GM12873 (cell line): Measurements from ENCODE around the gene FAM149A.
A peak's percentile ranks its signal among the peaks of the same experiment; 100 is the strongest.

Source experiments
- TF ChIP-seq, protein P1 (sequence below): IDR thresholded peaks from 2 replicates; pipeline ENCODE4 v1.5.1; 2012; ENCODE audit warnings: low read depth, mild to moderate bottlenecking, moderate library complexity, low read length, control low read depth; ENCODE audit not compliant: insufficient read depth; ENCODE audit errors: missing control alignments

The FAM149A gene

DNA sequence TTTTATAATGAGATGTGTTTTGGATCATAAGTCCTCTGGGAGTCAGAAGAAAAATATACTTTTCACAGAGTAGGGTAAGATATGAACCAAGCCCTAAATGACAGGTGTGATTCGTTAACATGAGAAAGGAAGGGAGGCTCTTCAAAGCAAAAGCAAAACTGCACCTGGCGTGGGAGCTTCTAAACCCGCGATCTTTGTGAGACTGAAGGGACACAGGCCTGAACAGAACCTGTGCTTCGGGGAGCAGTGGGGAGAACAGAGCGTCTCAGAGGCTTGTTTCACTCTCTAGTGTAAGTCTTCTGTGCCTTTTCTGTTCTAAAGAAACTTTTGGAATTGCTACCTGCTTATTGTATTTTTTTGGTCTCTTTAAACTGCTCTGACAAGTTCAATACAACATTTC lies 56.6 kb downstream of the FAM149A start:
- TF ChIP-seq, protein P1, sequence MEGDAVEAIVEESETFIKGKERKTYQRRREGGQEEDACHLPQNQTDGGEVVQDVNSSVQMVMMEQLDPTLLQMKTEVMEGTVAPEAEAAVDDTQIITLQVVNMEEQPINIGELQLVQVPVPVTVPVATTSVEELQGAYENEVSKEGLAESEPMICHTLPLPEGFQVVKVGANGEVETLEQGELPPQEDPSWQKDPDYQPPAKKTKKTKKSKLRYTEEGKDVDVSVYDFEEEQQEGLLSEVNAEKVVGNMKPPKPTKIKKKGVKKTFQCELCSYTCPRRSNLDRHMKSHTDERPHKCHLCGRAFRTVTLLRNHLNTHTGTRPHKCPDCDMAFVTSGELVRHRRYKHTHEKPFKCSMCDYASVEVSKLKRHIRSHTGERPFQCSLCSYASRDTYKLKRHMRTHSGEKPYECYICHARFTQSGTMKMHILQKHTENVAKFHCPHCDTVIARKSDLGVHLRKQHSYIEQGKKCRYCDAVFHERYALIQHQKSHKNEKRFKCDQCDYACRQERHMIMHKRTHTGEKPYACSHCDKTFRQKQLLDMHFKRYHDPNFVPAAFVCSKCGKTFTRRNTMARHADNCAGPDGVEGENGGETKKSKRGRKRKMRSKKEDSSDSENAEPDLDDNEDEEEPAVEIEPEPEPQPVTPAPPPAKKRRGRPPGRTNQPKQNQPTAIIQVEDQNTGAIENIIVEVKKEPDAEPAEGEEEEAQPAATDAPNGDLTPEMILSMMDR: no peak

DNA sequence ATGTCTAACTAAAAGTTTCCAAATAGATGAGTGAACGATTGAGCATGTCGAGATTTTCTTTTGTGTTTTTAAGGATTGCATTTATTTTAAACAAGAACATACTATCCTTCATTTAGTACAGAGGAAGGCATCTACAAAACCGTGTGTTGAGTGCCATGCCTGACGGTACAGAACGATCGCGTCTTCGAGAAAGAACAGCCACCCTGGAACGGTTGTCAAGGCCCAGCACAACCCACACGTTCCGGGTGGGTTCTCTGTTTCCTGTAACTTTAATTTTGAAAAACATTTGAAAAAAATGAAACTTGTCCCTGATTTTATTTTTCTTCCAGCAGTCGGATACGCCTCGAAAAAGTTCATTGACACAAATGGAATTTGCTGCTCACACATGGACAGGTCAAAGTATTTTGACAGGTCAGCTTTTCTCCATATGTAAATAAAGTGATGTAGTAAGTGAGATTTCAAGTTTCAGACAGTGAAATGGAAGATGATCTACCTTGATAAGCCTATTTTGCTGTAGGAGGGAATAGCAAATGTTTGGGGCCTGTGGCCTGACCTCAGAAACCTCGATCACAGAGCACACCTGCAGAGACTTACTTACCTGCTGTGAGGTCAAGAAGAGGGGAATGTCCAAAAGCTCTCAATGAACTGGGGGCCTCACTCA lies 62.5 kb downstream of the FAM149A start:
- TF ChIP-seq, protein P1: no peak

DNA sequence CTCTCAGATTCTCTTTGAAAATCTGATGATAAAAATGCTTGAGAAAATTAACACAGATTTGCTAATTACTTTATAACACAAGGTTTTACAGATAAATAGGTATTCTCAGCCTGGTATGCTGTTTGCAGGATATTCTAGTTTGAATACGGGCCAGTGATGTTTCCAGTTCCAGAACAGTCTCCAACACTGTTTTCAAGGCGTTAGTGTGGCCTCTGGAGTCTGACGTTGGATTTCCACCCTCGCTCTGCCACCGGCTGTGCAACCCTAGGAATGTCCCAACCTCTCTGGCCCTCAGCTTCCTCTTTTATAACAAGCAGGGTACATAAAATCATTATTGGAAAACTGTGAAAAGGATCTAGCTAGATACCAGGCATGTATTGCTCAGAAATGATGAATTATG lies 63.1 kb downstream of the FAM149A start:
- TF ChIP-seq, protein P1: no peak

DNA sequence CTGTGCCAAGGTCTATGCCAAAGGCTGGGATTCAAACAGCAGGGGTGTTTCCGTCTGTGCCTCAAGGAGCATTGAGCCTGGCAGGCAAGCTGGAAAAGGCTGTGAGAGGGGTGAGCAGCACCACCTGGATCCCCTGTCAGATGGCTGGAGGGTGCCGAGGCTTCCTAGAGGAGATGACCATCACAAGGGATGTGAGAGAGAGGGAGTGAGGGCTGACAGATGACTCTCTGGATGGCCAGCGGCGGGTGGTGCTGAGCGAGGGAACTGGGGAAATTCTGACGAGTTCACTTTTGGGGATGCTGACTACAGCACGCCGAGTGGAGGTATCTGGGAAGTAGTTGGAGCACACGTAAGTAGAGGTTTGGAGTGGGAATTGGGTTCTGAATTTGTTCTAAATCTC lies 64.2 kb downstream of the FAM149A start:
- TF ChIP-seq, protein P1: no peak

DNA sequence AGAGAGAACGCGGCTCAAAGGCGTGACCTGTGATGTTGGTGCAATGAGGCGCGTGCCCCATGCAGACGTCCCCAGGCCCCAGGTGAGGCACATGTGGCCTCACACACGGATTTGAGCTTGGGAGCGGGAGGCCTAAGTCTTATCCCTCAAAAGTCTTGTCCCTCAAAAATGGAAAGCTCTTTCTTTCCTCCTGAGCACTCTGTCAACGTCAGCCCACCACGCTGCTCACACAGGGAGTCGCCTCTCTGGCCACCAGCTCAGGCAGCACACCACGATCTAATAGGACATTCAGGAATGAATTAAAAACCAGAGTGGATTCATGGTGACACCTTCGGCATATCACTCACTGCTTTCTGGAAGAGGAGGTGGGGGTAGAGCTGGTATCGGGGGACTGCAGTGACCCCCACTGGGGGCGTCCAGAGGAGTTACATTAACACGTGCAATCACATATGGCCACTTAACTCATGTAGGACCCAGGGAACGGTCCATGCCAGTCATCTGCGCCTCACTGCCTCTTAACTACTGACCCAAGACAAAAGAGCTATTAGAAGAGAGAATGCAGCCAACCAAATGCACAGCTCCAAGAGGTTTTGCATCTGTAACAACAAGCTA lies 64.9 kb downstream of the FAM149A start:
- TF ChIP-seq, protein P1: no peak

DNA sequence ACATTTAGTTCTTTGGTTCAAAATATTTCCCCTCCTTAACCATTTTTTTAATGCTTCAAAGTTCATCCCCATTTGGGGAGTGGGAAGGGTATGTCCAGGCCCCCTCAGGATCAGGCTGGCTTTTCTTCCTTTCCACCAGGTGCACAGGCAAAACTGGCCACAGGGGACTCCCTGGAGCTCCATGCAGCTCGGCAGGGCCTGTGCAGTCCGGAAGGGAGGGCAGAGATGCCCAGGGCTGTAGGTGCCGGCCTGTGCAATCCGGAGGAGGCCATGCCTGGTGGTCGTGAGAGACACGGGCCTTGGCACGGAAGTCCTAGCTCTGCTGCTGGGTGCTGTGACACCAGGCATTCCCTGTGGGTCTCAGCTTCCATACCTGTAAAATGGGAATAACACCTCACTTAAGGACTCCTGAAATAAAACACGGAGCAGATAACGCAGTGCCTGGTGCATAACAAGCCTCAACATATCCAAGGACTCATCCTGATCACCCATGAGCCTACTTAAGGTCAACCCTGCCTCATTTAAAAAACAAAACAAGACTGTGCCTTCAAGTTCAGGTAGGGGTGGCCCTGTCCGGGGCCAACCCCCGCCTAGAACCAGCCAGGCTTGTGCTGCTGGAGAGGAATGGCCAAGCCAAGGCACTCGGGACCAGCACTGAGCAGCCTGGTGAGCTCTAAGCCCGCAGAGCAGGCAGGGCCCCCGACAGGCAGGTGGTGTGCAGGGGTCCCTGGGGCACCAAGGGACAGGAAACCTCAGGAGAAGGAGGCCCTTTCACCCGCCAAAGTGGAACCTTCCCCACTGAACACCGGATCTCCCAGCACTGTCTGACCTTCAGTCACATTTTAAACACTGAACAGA lies 65.7 kb downstream of the FAM149A start:
- TF ChIP-seq, protein P1: peak; percentile 22

DNA sequence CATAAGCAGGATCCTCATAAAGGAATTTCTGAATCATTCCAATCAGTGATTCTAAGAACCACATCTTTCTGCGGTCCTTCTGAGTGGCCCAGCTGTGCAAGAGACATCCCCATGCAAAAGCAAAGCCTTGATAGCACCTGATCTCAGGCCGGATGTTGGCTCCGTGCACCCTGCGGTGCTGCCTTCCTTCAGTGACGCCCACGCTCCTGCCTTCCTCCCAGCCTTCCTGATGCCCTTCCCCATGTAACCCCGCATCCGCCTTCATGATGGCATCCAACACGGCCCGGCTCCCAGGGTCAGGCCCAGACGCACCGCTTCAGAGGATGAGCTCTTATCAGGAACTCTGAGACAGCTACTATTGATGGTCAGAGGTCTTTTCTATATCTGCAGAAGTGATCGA lies 66.5 kb downstream of the FAM149A start:
- TF ChIP-seq, protein P1: no peak
